A673 (cell line): Measurements from ENCODE around the gene GLO1.

ENCODE experiments used
- EZH2 ChIP-seq: fragments of 200-600 bp; sonication (generic); IDR thresholded peaks from 2 replicates; pipeline ENCODE4 v1.6.1; 2017; ENCODE audit warnings: borderline replicate concordance, low read depth, mild to moderate bottlenecking, mixed read lengths, antibody characterized with exemption, low read length; ENCODE audit not compliant: poor library complexity, severe bottlenecking
- TF ChIP-seq, protein P1 (sequence below): fragments of 300-800, 200-600 bp; sonication (generic); conservative IDR thresholded peaks from 2 replicates; pipeline ENCODE4 v1.5.1; 2017; ENCODE audit warnings: low read depth, mild to moderate bottlenecking, antibody characterized with exemption, low read length, moderate library complexity, mixed read lengths

GRCh38 chr6:38739532-38739931, 36.6 kb upstream of the GLO1 start:
- TF ChIP-seq, protein P1, sequence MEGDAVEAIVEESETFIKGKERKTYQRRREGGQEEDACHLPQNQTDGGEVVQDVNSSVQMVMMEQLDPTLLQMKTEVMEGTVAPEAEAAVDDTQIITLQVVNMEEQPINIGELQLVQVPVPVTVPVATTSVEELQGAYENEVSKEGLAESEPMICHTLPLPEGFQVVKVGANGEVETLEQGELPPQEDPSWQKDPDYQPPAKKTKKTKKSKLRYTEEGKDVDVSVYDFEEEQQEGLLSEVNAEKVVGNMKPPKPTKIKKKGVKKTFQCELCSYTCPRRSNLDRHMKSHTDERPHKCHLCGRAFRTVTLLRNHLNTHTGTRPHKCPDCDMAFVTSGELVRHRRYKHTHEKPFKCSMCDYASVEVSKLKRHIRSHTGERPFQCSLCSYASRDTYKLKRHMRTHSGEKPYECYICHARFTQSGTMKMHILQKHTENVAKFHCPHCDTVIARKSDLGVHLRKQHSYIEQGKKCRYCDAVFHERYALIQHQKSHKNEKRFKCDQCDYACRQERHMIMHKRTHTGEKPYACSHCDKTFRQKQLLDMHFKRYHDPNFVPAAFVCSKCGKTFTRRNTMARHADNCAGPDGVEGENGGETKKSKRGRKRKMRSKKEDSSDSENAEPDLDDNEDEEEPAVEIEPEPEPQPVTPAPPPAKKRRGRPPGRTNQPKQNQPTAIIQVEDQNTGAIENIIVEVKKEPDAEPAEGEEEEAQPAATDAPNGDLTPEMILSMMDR, result peak; percentile 55
- no peak for TF ChIP-seq EZH2
